GM12878 (cell line): ENCODE results near the gene PLXNC1. TPM values are rescaled to one million over a fixed set of nuclear protein-coding genes. Genes with fewer than 3 reads are reported as not detected.

Source experiments
- CEBPB ChIP-seq, 2 experiments: fragments of 150-350 bp in 1 of 2; IDR thresholded peaks; 2 replicates each; pipeline ENCODE4 v1.6.1; 2012 to 2014; ENCODE audit warnings: low read depth in 2 of 2, low read length in 2 of 2, borderline replicate concordance in 1 of 2, inconsistent platforms in 1 of 2
- E2F4 ChIP-seq: IDR thresholded peaks from 2 replicates; pipeline ENCODE4 v1.6.1; 2012; ENCODE audit warnings: low read depth, low read length, improper control_type of control experiment
- E4F1 ChIP-seq: fragments of 450-650 bp; IDR thresholded peaks from 2 replicates; pipeline ENCODE4 v1.6.1; 2018; ENCODE audit warnings: borderline replicate concordance, mild to moderate bottlenecking; ENCODE audit not compliant: partially characterized antibody
- EGR1 ChIP-seq, 2 experiments: IDR thresholded peaks; 1 replicate in 1 of 2; 2 replicates in 1 of 2; pipeline ENCODE4 v1.6.1; 2011 to 2012; ENCODE audit warnings: low read depth in 2 of 2, low read length in 2 of 2, borderline replicate concordance in 1 of 2, mild to moderate bottlenecking in 1 of 2, moderate library complexity in 1 of 2
- ETV6 ChIP-seq, 2 experiments: fragments of 450-650 bp in 1 of 2; IDR thresholded peaks in 1 of 2; conservative IDR thresholded peaks in 1 of 2; 2 replicates each; pipeline ENCODE4 v1.6.1; 2014; ENCODE audit warnings: antibody characterized with exemption in 1 of 2, borderline replicate concordance in 1 of 2, low read depth in 1 of 2, mild to moderate bottlenecking in 1 of 2, moderate library complexity in 1 of 2
- FOXM1 ChIP-seq: IDR thresholded peaks from 2 replicates; pipeline ENCODE4 v1.6.1; 2012; ENCODE audit warnings: low read depth, mild to moderate bottlenecking, inconsistent platforms, low read length, moderate library complexity
- KLF5 ChIP-seq: fragments of 450-650 bp; IDR thresholded peaks from 2 replicates; pipeline ENCODE4 v1.6.1; 2014; ENCODE audit warnings: mild to moderate bottlenecking; ENCODE audit not compliant: partially characterized antibody
- PBX3 ChIP-seq: IDR thresholded peaks from 2 replicates; pipeline ENCODE4 v1.6.1; 2011; ENCODE audit warnings: mild to moderate bottlenecking, low read depth, low read length, moderate library complexity; ENCODE audit not compliant: insufficient replicate concordance
- POU2F2 ChIP-seq: IDR thresholded peaks from 3 replicates; pipeline ENCODE4 v1.6.1; 2011; ENCODE audit warnings: low read depth, mild to moderate bottlenecking, low read length, borderline replicate concordance
- RBBP5 ChIP-seq: fragments of 200-600 bp; sonication (generic); conservative IDR thresholded peaks from 2 replicates; pipeline ENCODE4 v1.6.1; 2016
- RUNX3 ChIP-seq: IDR thresholded peaks from 2 replicates; pipeline ENCODE4 v1.6.1; 2012; ENCODE audit warnings: low read length, inconsistent platforms
- SREBF1 ChIP-seq: IDR thresholded peaks from 2 replicates; pipeline ENCODE4 v1.6.1; 2012; ENCODE audit warnings: mild to moderate bottlenecking, low read length
- TCF7 ChIP-seq: IDR thresholded peaks from 2 replicates; pipeline ENCODE4 v1.6.1; 2014; ENCODE audit warnings: antibody characterized with exemption, borderline replicate concordance
- ZNF207 ChIP-seq: fragments of 450-650 bp; IDR thresholded peaks from 2 replicates; pipeline ENCODE4 v1.6.1; 2014; ENCODE audit warnings: antibody characterized with exemption, mild to moderate bottlenecking, borderline replicate concordance
- polyA plus RNA-seq, 11 experiments: library from polyadenylated mRNA; depleted of rRNA in 4 of 11; unstranded in 6 of 11; stranded (reverse) in 5 of 11; fragments of >200 nt; fragmentation: Nextera tagmentation in 4 of 11; fragmentation: Illumina TruSeq in 1 of 11; extraction: Ambion mirVana in 4 of 11; extraction: Trizol in 1 of 11; gene quantifications; 1 replicate in 1 of 11; 2 replicates in 10 of 11; pipeline versions ENCODE4 v1.2.1 to v1.2.3, GENCODE V29; 2011 to 2016; ENCODE audit warnings: inconsistent platforms in 2 of 11, missing spikeins in 2 of 11, low read depth in 1 of 11
- total RNA-seq, 4 experiments: library from RNA; depleted of rRNA in 3 of 4; stranded (reverse); fragments of >200 nt in 3 of 4; fragmentation: Illumina TruSeq in 1 of 4; extraction: Trizol in 1 of 4; gene quantifications; 2 replicates each; pipeline versions ENCODE4 v1.2.1 to v1.2.3, GENCODE V29; 2013 to 2021
- TF ChIP-seq, protein P1 (sequence below): fragments of 450-650 bp; IDR thresholded peaks from 2 replicates; pipeline ENCODE4 v1.6.1; 2017; ENCODE audit warnings: borderline replicate concordance
- TF ChIP-seq, protein P2 (sequence below): fragments of 450-650 bp; IDR thresholded peaks from 2 replicates; pipeline ENCODE4 v1.6.1; 2018; ENCODE audit warnings: mild to moderate bottlenecking, low read depth, moderate library complexity; ENCODE audit not compliant: partially characterized antibody
- TF ChIP-seq, protein P3 (sequence below): IDR thresholded peaks from 2 replicates; pipeline ENCODE4 v1.6.1; 2012; ENCODE audit warnings: low read length, inconsistent platforms

PLXNC1 gene
- total and polyA plus RNA-seq, 10 of the 15 experiments (the other 5 are each of a cell fraction or from before 2014, with no cell fraction given): 5.2 to 41.2 (median 24.6) TPM

DNA sequence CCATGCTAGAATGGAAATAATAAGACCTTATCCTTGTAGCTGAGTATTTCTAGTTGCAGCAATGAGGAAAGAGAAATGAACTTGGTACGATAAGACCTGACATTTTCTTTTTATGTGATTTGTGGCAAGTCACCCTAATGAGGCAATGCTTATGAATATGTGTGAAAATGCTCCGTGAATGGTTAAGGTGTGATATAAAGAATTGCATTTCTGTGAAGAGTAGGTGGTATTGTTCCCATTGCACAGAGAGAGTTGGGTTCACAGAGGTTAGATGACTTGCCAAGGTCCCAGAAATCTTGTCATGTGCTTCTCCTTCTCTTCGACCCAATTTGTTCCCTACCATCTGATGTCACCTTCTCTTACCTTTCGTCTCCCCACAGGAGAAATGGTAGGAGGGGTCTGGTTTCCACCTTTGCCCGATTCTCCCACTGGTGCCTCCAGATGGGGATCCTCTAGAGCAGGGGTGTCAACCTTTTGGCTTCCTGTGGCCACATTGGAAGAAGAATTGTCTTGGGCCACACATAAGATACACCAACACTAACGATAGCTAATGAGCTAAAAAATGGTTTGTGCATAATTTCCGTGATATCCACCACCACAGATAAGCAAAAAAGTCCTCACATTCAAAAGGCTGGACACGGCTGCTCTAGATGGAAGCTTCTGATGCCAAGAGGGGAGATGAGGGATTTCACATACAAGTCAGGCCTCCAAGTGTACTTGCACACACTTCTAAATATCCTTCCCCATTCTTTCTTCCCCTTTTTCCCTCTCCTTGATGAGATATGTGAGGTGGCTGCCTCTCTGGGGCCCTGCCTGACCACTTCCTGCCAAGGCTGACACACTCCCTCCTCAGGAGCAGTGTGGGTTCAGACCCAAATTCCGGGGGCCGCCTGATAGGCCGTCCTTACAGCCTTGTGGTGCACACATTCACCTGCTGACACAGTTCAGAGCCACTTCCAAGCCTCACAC lies 96.1 kb downstream of the PLXNC1 start (continued):
- TF ChIP-seq PBX3 (no peak), KLF5 (no peak), SREBF1 (no peak), E2F4 (no peak), EGR1 (IDR thresholded peaks at IDR 0.05; ENCODE audit: borderline replicate concordance in 1 of 2, low read depth in 2 of 2, low read length in 2 of 2) (no peak), CEBPB (IDR thresholded peaks at IDR 0.05; ENCODE audit: borderline replicate concordance in 1 of 2, low read depth in 2 of 2, low read length in 2 of 2) (no peak), ZNF207 (peak; percentile 18; the same call in 1 of the 2 replicates), ETV6 (conservative IDR thresholded peaks at IDR 0.05 in 1 of 2, IDR thresholded peaks at IDR 0.05 in 1 of 2; ENCODE audit: borderline replicate concordance in 1 of 2, low read depth in 1 of 2) (no peak; a peak in 1 of 4 replicates), RUNX3 (peak; percentile 95), E4F1 (no peak), TCF7 (no peak), RBBP5 (no peak), POU2F2 (no peak), FOXM1 (no peak)
- TF ChIP-seq, protein P1, sequence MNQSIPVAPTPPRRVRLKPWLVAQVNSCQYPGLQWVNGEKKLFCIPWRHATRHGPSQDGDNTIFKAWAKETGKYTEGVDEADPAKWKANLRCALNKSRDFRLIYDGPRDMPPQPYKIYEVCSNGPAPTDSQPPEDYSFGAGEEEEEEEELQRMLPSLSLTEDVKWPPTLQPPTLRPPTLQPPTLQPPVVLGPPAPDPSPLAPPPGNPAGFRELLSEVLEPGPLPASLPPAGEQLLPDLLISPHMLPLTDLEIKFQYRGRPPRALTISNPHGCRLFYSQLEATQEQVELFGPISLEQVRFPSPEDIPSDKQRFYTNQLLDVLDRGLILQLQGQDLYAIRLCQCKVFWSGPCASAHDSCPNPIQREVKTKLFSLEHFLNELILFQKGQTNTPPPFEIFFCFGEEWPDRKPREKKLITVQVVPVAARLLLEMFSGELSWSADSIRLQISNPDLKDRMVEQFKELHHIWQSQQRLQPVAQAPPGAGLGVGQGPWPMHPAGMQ: no peak
- TF ChIP-seq, protein P2, sequence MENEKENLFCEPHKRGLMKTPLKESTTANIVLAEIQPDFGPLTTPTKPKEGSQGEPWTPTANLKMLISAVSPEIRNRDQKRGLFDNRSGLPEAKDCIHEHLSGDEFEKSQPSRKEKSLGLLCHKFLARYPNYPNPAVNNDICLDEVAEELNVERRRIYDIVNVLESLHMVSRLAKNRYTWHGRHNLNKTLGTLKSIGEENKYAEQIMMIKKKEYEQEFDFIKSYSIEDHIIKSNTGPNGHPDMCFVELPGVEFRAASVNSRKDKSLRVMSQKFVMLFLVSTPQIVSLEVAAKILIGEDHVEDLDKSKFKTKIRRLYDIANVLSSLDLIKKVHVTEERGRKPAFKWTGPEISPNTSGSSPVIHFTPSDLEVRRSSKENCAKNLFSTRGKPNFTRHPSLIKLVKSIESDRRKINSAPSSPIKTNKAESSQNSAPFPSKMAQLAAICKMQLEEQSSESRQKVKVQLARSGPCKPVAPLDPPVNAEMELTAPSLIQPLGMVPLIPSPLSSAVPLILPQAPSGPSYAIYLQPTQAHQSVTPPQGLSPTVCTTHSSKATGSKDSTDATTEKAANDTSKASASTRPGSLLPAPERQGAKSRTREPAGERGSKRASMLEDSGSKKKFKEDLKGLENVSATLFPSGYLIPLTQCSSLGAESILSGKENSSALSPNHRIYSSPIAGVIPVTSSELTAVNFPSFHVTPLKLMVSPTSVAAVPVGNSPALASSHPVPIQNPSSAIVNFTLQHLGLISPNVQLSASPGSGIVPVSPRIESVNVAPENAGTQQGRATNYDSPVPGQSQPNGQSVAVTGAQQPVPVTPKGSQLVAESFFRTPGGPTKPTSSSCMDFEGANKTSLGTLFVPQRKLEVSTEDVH: no peak
- TF ChIP-seq, protein P3, sequence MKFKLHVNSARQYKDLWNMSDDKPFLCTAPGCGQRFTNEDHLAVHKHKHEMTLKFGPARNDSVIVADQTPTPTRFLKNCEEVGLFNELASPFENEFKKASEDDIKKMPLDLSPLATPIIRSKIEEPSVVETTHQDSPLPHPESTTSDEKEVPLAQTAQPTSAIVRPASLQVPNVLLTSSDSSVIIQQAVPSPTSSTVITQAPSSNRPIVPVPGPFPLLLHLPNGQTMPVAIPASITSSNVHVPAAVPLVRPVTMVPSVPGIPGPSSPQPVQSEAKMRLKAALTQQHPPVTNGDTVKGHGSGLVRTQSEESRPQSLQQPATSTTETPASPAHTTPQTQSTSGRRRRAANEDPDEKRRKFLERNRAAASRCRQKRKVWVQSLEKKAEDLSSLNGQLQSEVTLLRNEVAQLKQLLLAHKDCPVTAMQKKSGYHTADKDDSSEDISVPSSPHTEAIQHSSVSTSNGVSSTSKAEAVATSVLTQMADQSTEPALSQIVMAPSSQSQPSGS: peak; percentile 50; the same call in 1 of the 2 replicates
